OCI-LY7 (cell line): ENCODE measurements around the gene WDFY4. TPM values are rescaled to one million over a fixed set of nuclear protein-coding genes. Genes with fewer than 3 reads are reported as not detected.

Experiments
- BruUV-seq: library from RNA; stranded (reverse); fragments of 400-500 nt; replicated peaks from 2 replicates; lab custom pipeline; 2021; lab: Mats Ljungman, UMichigan
- CTCF ChIA-PET: fragments of 300-600 bp; sonication (Branson Sonifier 250); formaldehyde crosslinking; loops from one replicate; lab custom pipeline; 2022; ENCODE audit warnings: antibody characterized with exemption; ENCODE audit not compliant: unreplicated experiment; lab: Charles Lee
- POLR2A ChIA-PET: fragments of 300-600 bp; sonication (Branson Sonifier 250); formaldehyde crosslinking; loops from one replicate; lab custom pipeline; 2022; ENCODE audit warnings: antibody characterized with exemption; lab: Charles Lee
- DNase-seq: peaks from one replicate; pipeline ENCODE4 v3.0.0-alpha.2; 2015; ENCODE audit warnings: low spot score
- H2AFZ ChIP-seq: fragments of 200-600 bp; sonication (generic), shearing (Covaris generic); 2 replicates; pipeline ENCODE4 v1.6.1; 2014; ENCODE audit warnings: mild to moderate bottlenecking, antibody characterized with exemption, low read length, moderate library complexity
- H3K27ac ChIP-seq: fragments of 200-600 bp; sonication (generic); 2 replicates; pipeline ENCODE4 v1.5.1; 2014; ENCODE audit warnings: mixed run types, low read depth, mild to moderate bottlenecking, moderate library complexity, low read length, inconsistent platforms; ENCODE audit not compliant: poor library complexity, severe bottlenecking
- H3K36me3 ChIP-seq: fragments of 200-600 bp; sonication (generic); 2 replicates; pipeline ENCODE4 v1.6.1; 2014; ENCODE audit warnings: mild to moderate bottlenecking, antibody characterized with exemption, low read length, moderate library complexity, mixed read lengths; ENCODE audit not compliant: insufficient read depth
- H3K4me1 ChIP-seq: fragments of 200-600 bp; sonication (generic); 2 replicates; pipeline ENCODE4 v1.5.1; 2014; ENCODE audit warnings: mild to moderate bottlenecking, low read length; ENCODE audit not compliant: insufficient read depth, poor library complexity, severe bottlenecking
- H3K4me2 ChIP-seq: fragments of 200-600 bp; sonication (generic); 2 replicates; pipeline ENCODE4 v1.6.1; 2014; ENCODE audit warnings: mild to moderate bottlenecking, low read length
- H3K4me3 ChIP-seq: fragments of 200-600 bp; sonication (generic); 2 replicates; pipeline ENCODE4 v1.5.1; 2014; ENCODE audit warnings: mild to moderate bottlenecking, low read depth, low read length; ENCODE audit not compliant: poor library complexity, severe bottlenecking
- H3K79me2 ChIP-seq: fragments of 200-600 bp; sonication (generic); 2 replicates; pipeline ENCODE4 v1.6.1; 2016; ENCODE audit warnings: low read depth, mild to moderate bottlenecking, low read length, moderate library complexity, mixed read lengths; ENCODE audit not compliant: insufficient read depth
- H3K9me2 ChIP-seq: fragments of 200-600 bp; sonication (generic); 2 replicates; pipeline ENCODE4 v1.6.1; 2016; ENCODE audit warnings: mild to moderate bottlenecking, low read length, mixed read lengths; ENCODE audit not compliant: insufficient read depth
- H3K9me3 ChIP-seq: fragments of 200-600 bp; sonication (generic); 2 replicates; pipeline ENCODE4 v1.6.1; 2014; ENCODE audit warnings: mild to moderate bottlenecking, mixed run types, low read length, mixed read lengths
- H4K20me1 ChIP-seq: fragments of 200-600 bp; sonication (generic); 2 replicates; pipeline ENCODE4 v1.6.1; 2014; ENCODE audit warnings: mild to moderate bottlenecking, antibody characterized with exemption, low read length, moderate library complexity, mixed read lengths; ENCODE audit not compliant: insufficient read depth
- CTCF ChIP-seq: fragments of 200-600 bp; sonication (generic); conservative IDR thresholded peaks from 2 replicates; pipeline ENCODE4 v1.5.1; 2014; ENCODE audit warnings: mild to moderate bottlenecking, antibody characterized with exemption, low read length, moderate library complexity, mixed read lengths
- EZH2phosphoT487 ChIP-seq: fragments of 200-600 bp; sonication (generic); IDR thresholded peaks from 2 replicates; pipeline ENCODE4 v1.6.1; 2018; ENCODE audit warnings: low read depth, borderline replicate concordance, mild to moderate bottlenecking, mixed run types, antibody characterized with exemption, low read length, moderate library complexity, mixed read lengths
- intact Hi-C: fragments of 100-400 bp; cut with micrococcal nuclease; formaldehyde crosslinking; loops from one replicate; pipeline ENCODE4 v1.10.0; 2022; ENCODE audit not compliant: unreplicated experiment
- total RNA-seq, 2 experiments: library from RNA; depleted of rRNA in 1 of 2; stranded (reverse); fragments of >200 nt in 1 of 2; shearing (Covaris generic) in 1 of 2; gene quantifications; 2 replicates each; pipeline ENCODE4 v1.2.3, GENCODE V29; 2014 to 2022

Gene WDFY4
- total RNA-seq, 2 experiments from 2014 or later, result 51.5 to 85.6 TPM

GRCh38 chr10:48798481-48799254, 114.0 kb downstream of the WDFY4 start:
- Histone ChIP-seq H3K27ac (no peak overlapping the region), H3K79me2 (no peaks in the 10 kb centered on the region), H3K9me3 (no peaks in the 10 kb centered on the region), H4K20me1 (no peaks in the 10 kb centered on the region), H3K4me1 (peaks cover 34% of the 10 kb centered on the region), H3K4me3 (no peak overlapping the region), H2AFZ (no peak overlapping the region), H3K4me2 (no peak overlapping the region), H3K36me3 (peaks cover 84% of the 10 kb centered on the region), H3K9me2 (no peaks in the 10 kb centered on the region)
- BruUV-seq, result no TSS peak
- ChIA-PET POLR2A (no interaction called here), CTCF (interaction anchor here (0.6 to 0.7 kb wide), 3 partner anchors 51 to 98 kb away, joined by 3 to 17 read pairs (median 15); no protein-coding TSS in a partner anchor)
- no peak for DNase-seq
- intact Hi-C loops, result no loop called here
- TF ChIP-seq EZH2phosphoT487, result no peak
- no peak for TF ChIP-seq CTCF

- DNase-seq, result no peak
- BruUV-seq, result no TSS peak
- Histone ChIP-seq H3K4me2 (no peak overlapping the region), H3K27ac (peak overlapping the region; percentile 59), H4K20me1 (no peaks in the 10 kb centered on the region), H3K9me3 (no peaks in the 10 kb centered on the region), H3K4me1 (peaks cover 34% of the 10 kb centered on the region), H3K36me3 (peaks cover 84% of the 10 kb centered on the region), H2AFZ (no peak overlapping the region), H3K9me2 (no peaks in the 10 kb centered on the region), H3K4me3 (no peak overlapping the region), H3K79me2 (no peaks in the 10 kb centered on the region)
- CTCF ChIA-PET, result interaction anchor here (0.6 to 0.7 kb wide), 3 partner anchors 50 to 99 kb away, joined by 3 to 17 read pairs (median 15); no protein-coding TSS in a partner anchor
- intact Hi-C loops, result loop anchor here (5.0 kb wide), 2 partner anchors 127 to 142 kb away; no protein-coding TSS in a partner anchor
- POLR2A ChIA-PET, result no interaction called here
- no peak for TF ChIP-seq CTCF
- no peak for TF ChIP-seq EZH2phosphoT487
Measured at GRCh38 chr10:48799341-48800006, 114.8 kb downstream of the WDFY4 start.
